HK-2 (cell line): ENCODE measurements around the gene NACC2.

ENCODE experiments used
- DNase-seq: peaks from one replicate; pipeline ENCODE4 v3.0.0-alpha.2; 2018; ENCODE audit not compliant: unreplicated experiment

Gene NACC2

DNA sequence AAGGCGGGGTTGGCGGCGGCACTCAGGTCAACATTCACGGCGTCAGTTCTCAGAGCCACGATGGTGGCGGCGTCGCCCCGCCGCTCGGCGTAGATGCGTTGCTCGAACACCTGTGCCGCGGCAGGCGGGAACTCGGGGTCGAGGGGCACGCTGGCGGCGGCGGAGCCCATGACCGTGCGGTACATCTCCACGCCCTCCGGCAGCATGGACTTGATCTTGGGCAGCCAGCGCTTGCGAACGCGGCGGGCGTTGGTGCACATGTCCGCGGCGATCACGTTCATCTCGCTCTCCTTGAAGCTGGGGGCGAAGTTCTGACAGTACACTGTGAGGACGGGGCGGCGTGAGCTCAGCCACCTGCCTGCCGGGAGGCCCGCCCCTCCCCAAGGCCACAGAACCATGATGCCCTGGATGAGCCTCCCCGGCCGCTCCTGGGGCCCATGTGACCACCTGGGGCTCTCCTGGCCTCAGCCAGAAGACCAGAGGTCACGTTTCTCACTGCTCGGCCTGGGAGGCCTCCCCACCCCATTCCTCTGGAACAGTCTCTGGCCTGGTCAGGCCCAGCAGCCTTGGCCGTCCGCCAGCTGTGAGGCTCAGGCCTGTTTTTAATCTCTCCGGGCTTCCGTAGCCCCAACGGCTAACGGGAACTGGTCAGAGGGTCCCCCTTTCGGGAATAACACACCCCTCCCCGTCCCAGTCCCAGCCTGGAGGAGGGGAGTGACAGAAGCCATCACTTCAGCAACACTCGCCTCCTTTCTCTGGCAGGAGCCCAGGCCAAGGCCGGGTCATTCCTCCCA is 83.2 kb downstream of the NACC2 start:
- no peak for DNase-seq

DNA sequence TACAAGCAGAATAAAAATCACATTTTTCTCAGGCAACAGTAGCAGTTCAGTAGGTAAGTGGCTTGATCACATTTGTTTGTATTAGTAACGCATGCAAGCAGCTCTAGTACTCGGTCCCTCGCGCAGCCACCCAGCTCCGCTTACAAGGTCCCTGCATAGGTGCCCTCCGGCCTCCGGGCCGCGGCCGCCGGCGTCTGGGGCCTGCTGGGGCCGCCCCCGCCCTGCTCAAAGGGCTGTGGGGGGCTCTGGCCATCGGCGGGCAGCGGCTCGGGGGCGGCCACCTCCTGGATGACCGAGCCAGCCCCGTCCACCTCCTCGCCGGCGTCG is 83.8 kb downstream of the NACC2 start:
- DNase-seq: no peak

DNA sequence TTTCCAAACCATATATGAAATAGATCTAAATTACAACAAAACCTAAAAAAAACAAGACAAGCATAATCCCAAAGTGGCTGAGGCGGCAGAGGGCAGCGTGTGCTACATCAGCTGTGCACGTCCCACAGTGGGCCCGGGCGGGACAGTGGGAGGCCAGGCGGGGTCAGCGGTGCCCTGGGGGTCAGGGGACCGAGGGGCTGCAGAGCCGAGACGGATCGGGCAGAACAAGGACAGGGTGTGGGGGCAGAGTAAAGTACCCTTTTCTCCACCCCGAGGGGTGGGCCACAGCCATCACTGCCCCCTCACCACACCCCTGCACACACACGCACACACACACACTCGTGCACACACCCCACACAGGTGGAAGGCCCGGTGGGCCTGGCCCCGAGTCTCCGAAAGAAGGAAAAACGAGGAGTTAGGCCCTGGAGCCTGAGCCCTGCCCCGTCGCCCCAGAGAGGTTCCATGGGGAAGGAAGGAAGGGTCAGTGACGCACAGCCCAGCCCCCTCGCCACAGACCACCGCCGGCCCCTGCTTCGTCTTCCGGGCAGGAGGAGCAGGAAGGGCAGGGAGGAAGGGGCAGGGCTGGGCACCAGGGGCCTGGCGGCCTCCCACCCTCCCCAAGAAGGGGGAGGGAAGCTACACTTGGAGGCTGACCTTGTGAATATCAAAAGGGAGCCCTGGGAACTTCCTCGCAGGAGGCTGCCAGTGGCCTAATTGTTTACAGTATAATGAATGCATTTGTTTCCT is 84.3 kb downstream of the NACC2 start:
- DNase-seq: no peak

DNA sequence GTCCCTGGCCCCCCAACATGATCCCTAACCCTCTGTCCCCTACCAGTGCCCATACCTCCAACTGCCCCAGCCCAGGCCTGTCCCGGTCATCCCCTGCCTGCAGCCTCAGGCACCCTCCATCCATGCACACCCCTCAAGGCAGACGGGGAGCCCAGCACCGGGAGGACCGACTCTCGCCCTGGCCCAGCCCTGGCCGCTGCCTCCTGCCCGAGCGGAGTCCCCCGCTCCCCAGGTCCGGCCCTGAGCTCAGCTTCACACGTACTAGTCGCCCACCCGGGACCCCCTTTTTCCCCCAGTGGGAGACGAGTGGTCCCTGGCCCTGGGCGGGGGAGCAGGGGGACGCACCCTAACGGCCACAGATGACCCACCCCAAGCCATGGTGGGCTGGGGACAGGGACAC is 84.9 kb downstream of the NACC2 start:
- DNase-seq: no peak

DNA sequence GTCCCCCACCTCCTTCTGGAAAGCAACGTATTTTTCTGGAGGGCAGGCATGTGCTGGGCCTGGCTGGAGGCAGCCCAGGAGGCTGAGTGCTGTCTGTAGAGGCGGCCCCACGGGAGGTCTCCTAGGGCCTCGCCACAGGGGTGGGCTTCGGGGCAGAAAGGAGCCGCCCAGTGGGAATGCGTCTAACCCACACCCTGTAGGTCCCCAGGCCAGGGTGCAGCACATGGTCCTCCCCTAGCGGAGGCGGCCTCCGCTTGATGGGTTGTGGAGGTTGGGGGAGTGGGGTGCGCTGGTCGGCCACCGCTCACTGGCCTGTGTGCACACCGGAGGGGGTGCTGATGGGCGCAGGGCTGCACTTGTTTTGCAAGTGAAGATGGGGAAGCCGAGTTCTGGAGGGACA is 85.6 kb downstream of the NACC2 start:
- no peak for DNase-seq

DNA sequence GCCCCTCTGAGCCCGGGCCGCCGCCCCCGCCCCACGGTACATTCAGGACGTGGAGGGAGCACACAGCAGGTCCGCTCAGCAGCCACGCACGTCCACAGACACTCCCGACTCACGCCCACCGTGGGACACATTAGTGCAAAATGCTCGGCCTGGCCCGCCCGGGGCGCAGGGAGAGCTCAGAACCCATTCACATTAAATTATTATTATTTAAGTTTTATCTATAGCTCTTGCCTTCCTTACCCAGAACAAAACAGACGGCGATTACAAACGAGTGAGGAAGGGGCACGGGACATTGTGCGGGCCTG is 86.4 kb downstream of the NACC2 start:
- DNase-seq: no peak

DNA sequence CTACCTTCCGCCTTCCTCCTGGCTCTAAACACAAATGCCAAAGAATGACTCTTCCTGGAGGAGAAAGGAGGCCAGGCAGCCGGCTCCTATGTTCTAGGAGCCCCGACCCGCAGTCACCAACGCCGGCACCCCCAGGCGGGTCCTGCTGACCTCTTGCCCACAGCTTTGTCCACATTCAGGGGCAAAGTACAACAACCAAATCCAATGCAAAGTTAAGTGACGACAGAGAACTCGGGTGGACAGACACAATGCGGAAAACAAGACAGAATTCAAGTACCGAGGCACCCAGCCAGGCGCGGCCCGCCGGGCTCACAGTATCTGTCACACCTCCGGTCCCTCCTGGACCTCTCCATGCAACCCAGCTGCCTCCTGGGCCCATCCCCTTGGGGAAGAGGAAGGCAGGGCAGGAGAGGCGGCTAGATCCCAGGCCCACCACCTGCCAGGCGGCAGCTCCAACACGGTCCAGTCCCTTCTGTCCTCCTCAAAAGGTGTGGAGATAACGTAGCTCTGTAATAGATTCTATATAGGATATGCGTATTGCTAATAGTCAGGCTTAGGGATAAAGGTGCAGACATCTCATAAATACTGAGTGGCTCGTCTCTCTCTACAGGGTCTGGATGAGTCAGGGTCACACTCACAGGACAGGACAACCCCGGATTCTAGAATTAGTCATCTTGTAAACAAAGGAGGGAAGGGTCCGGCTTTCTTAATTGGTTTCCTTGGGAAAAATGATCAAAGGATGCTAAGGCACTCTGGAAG is 87.0 kb downstream of the NACC2 start:
- DNase-seq: peak; percentile 20

DNA sequence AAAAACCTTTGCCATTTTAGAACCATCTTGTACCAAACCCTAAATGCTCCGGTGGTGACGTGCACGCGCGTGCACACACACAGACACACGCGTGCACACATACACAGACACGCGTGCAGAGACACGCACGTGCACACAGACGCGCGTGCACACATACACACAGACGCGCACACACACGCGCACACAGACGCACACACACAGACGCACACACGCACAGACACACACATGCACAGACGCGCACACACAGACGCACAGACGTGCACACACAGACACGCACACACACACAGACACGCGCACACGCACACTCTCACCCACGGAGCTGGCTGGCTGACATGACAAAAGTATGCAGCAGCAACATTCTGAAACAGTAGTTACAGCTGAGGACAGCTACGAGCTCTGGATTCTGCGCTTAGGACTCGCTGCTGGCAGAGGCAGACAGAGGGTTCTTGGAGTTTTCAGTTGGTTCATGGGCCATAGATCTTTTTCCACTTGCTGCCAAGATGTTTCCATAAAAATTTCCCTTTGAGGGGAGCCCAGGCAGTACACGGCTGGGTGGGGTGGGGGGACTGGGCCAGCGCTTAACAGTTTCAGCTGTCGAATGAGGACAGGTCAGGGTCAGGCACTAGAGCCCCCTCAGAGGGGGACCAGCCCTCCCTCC is 87.7 kb downstream of the NACC2 start:
- DNase-seq: no peak

DNA sequence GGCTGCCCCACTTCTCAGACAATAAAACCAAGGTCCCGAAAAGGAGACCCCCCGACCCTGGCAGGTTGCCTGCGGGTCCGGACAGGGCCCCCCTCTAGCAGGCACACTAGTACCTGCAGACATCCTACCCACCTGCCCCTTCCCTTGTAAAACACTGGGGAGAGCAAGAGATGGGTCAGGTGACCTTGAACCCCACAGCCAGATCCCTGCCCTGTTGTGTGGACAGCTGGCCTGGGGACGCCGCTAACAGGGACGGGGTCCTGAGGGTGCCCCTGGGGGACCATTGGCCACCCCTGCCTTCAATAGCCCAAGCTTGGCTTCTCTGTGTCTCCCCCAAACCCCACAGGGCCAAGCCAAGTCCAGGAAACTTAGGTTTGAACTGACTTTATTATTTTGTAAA is 88.9 kb downstream of the NACC2 start:
- no peak for DNase-seq

DNA sequence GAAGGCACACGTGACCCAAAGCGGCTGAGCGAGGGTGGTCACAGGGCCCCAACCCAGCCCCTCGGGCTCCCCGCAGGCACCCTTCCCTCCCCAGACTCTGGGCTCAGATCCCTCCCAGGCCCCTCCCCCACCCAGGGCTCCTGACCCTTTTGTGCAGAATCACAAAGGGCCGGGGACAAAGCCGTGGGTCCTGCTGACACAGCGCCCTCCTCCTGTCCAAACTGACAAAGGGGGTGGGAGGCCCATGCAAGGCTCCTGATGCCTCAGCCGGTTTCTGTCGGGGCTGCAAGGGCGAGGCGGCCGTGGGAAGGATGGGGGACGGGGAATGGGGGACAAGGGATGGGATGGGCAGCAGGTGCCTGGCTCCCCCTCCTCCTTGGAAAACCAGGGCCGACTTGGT is 90.4 kb downstream of the NACC2 start:
- no peak for DNase-seq

DNA sequence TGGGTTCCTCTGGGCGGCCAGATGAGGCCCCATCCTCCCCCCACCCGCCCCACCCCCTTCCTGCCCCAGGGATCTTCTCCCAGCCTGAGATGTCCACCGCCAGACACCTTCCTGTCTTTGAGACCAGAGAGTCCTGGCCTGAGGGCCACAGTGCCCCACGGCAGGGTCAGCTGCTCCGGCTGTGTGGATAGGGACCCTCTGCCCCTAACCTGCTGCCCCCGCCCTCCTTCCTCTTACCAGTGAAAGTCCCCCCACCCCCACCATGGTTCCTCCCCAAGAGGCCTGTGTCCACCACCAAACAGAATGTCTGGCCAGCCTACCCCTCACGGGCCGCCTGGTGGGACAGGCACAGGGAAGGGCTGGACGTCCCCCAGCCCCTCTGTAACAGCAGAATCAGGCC is 90.9 kb downstream of the NACC2 start:
- DNase-seq: no peak

DNA sequence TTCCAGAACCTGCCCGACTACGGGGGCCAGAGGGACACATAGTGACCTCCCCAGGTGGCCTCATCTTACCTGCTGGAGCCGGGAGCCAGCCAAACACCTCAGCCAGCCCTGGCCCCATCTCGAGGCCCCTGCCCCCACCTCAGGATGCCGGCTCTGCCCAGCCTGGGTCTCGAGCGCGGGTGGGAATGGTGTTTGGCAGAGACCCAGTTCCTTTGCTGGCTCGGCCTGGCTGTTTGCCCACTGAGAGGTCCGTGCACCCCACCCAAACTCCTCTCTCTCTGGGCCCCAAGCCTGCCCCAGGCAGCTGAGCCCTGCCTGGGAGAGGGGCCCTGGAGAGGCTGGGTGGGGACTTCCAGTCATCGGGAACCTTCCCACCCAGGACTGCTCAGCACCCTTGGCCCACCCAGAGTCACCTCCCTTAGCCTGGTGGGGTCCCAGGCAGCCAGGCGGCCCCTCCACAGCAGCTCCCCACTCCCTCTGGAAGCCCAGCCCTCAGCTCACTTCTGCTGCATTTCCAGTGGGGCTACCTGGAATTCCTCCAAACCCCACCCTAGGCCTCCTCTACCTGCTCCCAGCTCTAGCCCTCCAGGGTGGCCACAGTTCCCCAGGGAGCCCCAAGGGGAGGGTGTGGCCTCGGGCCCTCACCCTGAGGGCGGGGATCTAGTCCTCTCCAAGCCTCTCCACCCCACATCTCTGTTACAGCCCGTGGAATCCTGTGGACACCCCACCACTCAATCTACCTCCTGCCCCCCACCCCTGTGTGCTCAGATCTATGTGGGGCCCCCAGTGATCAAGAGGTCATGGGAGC is 91.5 kb downstream of the NACC2 start:
- DNase-seq: no peak

DNA sequence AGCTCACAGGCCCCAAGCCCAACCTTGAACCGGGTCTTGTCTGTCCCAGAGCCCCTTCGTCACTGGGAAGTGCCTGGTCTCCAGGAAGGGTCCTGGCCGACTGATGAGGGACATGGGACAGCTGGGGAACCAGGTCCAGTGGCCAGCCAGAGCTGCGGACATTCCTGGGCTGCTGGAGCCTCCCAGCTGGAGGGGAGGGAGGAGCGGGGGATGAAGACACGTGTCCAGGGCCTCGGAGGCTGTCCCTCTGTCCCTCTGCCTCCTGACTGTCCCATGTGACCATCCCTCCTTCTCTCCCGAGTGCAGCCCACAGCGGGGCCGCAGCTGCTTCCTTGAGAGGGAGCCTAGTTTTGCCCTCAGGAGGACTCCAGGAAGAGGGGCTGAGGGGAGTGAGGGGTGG is 92.2 kb downstream of the NACC2 start:
- no peak for DNase-seq

DNA sequence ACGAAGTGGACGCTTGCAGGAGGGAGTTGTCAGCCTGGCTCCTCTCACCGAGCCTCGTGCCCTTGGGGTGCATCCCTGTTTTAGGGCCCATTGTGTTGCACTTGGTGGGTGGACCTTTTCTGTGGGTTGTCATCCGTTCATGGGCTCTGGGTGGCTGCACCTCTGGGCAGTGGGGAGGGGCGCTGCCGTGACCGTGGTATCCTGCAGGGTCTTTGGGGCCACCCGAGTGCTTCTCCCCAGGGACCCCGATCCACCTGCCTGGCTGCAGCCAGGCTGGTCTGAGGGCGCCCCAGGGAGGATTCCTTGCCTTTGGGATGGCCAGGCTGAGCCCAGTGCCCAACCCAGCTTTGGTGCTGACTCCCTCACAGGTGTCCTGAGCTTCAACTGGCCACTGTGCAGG is 92.9 kb downstream of the NACC2 start:
- DNase-seq: no peak

DNA sequence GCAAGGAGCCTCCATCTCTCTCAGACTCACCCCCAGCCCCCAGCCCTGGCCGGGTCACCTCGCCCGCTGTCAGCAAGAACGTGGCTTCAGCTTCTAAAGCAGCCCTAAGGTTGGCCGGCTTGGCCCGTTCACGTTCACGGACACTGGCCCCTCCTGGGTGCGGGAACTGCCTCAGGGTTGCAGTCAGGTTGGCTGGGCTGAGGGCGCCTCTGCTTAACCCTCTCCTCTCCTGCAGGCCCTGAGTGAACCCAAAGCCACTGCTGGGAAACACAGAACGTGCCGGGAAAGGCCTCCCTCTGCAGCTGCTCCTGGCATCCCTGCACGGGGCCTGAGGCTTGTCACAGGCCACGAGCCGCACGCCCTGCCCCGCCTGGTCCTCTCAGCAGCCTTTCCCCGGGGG is 93.9 kb downstream of the NACC2 start:
- DNase-seq: no peak

DNA sequence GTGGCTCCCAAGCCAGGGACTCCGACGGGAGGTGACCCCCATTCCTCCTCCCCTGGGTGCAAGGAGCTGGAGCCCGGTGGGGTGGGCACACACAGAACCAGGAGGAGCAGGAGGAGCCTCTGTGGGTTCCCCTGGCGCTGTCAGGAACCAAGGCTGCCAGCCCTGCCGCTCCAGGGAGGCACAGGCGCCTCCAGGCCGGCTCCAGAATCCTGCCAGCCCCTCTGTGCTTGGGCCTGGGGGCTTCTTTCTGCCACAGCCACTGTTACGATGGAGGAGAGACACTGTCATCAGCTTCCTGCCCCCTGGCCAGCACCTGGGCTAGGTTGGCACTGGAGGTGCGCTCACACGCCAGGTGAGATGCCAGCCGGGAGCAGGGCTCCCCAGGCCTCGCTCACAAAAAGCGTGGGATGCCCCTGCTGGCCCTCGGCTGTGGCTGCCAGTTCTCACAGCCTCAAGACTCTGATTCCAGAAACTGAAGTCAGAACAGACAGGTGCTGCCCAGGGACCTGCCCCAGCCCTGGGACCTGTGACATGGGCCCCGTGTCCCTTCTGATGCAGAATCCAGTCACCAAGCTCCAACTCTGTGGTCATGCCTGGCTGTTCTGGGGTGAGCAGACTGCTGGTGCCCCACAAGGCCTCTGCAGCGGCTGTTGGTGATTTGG is 96.5 kb downstream of the NACC2 start:
- no peak for DNase-seq

DNA sequence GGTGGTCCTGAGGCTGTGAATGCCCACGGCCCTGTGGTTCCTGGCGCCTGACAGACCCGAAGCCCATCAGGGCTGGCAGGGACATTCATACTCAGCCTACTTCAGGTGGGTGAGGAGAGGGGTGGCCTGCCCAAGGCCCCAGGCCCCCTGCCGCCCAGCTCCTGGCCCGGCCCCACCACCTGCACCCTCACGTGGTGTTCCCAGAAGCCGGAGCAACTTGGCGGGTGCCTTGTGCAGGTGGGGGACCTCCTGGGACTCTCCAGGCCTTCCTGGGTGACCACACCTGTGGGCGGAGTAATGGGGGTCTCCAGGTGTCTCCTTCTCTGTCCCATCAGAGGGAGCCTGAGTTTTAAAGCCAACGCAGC is 97.1 kb downstream of the NACC2 start:
- no peak for DNase-seq

DNA sequence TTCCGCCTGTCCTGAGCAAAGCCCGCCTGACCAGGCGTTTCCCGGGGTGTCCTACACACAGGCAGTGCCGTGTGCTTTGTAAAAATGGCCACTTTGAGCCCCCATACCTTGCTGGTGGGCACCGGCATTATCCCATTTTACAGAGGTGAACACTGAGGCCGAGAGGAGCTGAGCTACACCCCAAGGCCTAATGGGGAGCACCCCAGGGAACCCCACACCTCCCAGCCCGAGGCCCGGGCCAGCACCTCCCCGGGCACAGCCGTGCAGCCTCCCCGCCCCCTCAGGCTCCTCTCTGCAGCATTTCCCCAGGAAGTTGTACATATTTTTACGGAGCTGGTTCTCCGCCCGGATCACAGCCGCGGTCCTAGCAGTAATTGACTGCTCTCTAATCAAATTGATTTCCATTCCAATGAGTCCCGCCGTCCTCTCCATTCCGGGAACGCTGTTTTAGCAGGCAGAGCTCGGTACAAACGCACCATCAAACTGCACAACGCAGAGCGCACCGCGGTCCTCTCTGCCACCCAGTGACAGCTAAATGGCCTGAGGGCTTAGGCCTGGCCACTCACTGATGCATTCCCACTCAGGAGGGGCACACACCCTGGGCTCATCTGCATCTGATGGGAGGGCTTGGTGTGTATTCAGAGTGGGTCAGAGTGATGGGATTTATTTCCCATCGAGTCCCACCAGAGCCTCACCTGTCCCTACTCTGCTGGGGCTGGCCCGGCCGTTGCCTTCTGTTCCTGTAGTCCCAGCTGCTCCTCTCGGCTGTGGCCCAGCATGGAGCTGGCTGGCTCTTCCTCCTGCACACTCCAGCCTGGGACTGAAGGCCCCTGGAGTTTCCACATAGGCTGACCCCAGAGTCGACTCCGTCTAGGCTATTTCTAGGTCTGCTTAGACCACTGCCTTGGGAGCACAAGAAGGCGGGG is 97.7 kb downstream of the NACC2 start:
- no peak for DNase-seq

DNA sequence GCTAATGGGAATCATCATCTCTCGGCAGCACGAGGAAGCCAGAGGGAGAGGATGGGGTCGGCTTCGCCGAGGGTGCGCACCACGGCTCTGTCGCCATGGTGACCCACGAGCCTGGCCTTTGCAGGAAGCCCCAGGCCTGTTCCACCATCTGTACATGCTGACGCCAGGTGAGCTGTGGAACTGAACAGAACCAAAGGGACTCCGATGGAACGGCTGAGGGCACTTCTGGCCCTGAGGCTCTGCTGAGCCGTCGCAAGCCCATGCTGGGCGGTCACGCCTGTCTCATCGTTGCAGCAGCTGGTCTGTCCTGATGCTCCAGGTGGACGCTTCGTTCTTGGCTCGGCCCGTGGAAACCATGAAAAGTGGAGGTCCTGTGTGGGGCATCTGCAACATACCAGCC is 99.3 kb downstream of the NACC2 start:
- DNase-seq: no peak

DNA sequence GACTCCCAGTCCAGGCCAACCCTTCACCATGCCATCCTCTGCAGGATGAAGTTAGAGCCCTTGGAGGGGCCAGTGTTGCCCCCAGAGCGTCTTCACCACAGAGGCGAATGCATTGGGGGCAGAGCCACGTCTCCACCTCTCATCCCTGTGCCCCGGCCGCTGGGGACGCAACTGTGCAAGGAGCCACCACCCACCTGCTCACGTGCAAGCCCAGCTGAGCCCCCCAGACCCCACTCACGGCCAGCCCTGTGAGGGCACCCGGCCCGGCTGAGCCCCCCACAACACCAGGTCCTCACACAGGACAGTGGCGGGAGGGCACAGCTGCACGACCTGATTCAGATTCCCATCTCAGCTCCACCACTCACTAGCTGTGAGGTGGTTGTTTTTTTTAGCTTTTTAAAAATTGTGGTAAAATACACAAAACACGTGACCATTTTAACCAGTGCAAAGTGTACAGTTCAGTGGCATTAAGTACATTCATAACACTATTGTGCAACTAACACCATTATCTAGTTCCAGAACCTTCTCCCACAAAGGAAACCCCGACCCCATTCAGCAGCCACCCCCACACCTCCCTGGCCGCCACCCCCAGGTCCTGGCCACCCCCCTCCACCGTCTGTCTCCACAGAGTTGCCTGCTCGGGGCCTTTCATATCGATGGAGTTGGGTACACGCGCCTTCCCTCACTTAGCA is 100.4 kb downstream of the NACC2 start:
- no peak for DNase-seq
